NK-92 treated with Interleukin-12 subunit alpha and Interleukin-12 subunit beta, amount 100 ng/mL, for 24 hours (cell line): ENCODE results near the gene GPSM3.
"Not testable (repeated sequence)": the region's sequence is repeated elsewhere in the genome, so short reads cannot be mapped to it uniquely, and the experiment has no call there.

ENCODE experiments used
- DNase-seq: peaks from one replicate; lab custom pipeline; 2025; lab: John Stamatoyannopoulos, UW

GPSM3 gene

DNA sequence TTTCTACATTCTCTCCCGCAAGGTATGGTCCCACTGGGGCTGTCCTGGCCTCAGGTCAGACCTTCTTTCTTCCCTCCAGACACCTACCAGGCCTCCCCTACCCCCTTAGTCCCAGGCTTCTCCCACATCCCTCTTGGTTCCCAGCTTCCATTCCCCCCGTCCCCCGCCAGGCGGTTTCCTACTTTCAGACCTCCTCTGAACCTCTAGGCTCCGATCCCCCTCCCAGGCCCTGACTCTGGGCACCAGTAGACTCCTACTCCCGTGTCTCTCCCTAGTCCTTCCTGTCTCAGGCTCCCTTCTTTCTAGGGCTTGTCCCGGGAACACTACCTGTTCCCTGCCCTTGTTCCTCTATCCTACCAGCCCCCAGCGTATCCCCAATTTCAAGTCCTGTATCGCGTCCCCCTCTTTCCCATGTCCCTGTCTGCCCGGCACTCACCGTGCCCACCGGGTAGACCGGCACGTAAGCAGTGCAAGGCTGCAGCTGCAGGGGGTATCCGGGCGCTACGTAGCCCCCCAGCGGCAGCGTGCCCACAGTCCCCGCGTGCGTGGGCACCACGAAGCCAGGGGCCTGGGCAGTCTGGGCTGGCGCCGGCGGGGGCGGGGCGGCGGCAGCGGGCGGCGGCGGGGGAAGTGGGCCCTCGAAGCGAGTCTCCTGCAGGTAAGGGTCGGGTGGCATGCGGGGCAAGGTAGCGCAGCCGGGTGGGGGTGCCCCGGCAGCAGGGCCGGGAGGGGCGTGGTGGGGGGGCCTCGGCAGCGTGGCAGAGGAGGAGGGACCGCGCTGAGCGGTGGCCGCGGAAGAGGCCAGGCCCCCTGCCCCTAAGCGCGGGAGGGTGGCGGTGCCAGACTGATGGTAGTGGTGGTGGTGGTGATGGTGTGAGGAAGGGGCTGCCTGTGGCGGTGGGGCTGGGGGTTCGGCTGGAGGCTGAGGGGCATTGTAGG, 42.2 kb downstream of the GPSM3 start:
- no peak for DNase-seq

DNA sequence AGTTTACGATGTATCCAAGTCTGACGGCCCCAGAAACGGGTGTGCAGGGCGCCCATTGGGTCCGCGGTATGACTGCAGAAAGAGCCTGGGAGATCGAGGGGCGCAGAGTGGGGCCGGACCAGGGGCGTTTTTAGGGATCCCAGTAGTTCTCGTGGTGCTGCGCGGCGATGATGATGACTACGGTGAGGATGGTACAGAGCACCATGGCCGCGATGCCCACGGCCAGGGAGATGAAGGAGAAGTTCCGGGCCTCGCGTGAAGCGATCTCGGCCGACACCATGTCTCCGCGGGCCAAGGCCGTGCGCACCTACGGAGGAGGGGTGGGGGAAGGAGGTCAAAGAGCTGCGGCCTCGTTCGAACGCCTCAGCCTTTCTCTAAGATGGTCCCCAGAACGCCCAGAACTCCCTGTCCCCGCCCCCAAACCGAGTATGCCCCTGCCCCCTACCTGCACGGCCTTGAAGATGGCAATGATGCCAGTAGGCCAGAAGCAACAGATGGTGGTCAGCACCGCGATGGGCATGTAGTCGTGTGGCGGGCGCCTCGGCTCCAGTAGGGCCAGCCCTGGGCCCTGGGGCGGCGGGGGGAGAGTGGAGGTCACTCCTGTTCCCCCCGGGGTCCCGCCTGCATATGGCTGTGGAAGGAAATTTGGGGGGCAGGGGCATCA, 43.2 kb downstream of the GPSM3 start:
- no peak for DNase-seq

DNA sequence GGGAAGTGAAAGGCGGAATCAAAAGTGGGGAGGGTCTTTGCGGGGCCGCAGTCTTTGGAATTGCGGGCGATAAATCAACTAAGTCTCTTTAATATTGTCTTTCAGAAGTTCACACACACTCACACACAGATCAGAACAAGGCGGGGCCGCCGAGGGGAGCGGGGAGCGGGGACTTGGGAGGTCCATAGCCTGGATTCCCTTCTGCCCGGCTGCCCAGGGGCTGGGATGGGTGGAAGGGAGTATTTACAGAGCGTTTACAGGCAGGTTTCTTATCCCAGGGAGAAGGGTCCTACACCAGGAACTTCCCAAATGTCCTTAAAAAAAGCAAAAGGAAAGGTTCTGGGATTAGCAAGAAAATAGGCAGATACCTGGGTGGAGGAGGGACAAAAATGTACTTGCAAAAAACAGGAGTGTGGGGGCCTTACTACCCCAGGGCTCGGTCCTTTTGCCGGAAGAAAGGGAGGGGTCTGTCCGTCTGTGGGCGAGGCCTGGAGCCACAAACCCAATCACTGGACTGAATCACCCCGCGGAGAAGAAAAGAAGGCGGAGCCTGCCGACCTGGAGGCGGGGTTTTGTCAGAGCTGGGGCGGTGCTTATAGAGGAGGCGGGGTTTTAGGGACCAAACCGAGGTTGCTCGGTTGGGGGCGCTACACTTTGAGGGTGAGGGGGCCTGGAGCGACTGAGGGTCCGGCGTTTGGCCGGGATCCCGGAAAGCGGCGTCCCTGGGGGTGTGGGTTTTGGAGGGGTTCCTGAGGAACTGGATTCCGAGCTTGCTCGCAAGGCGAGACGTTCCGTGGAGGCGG, 44.0 kb downstream of the GPSM3 start:
- DNase-seq, result no peak

DNA sequence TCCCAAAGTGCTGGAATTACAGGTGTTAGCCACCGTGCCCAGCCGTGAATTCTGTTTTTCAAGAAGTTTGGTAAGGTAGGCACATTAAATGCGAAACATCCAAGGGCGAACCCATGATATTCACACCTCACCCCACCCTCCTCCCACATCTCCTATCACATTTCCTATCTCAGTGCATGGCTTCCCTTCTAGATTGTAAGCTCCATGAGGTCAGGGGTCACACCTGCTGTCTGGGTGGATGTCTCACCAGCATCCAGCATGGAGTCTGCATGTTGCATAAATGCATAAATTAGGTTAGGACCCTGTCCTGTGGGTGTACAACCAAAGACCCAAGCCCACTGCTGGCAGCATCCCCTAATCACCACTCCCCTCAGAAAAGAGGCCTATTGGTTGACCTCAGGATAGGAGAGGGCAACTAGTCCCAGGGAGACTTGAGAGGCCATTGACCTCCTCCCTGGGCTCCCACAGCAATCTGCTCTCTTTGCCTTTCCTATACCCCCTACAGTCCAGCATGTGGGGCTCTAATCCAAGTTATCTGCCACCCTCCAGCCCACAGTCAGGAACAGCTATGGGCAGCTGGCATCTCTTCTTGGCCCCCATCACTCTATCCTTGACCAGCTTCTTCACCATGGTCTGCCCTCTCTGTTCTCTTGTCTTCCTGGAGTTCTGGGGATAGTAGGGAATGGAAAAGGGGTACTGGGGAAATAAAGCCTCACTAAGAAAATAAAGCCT, 44.9 kb downstream of the GPSM3 start:
- DNase-seq, result no peak

DNA sequence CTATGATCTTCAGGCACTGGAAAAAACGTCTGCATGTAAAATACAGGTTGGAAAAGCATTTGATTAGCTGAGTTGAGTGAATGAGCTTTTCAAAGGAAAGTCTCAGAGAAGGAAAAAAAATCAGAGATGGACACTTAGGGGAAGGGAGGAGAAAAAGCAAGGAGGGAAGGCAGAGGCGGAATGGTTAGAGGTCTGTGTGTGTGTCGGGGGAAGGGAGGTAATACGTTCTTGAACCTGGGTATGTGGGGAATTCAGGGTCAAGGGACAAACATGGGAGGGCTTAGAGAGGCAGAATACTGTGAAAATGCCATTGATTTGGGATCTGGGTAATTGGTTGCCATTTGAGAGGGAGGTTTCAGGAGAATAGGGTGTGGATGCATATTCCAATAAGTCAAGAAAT, 45.8 kb downstream of the GPSM3 start:
- no peak for DNase-seq

DNA sequence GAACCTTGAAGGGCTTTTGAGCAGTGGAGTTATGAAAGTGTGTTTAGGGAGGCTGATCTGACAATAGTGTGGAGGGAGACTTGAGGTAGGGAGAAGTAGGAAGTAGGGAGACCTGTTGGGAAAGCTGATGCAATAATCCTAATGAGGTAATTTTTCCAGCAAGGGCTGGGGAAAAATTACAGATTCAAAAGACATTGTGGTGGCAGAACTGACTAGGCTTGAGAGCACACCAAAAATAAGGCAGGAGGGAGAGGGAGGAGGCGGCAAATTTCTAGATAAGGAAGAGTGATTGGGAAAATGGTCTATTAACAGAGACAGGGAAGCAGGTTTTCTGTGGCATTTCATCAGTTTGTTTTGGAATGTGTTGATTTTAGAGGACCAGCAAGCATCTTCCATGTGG, 46.2 kb downstream of the GPSM3 start:
- DNase-seq, result no peak

DNA sequence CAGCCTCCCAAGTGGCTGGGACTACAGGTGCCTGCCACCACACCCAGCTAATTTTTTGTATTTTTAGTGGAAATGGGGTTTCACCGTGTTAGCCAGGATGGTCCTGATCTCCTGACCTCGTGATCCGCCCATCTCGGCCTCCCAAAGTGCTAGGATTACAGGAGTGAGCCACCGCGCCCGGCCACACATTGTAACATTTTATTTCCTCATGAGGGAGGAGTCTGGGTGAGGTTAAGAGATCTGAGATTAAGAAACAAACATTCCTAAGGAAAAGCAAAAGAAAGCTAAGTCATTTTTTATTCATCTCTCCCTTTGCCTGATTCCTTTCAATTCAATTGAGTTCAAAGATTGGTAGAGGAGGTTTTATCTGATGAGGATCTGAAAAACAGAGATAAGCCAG, 48.2 kb downstream of the GPSM3 start:
- DNase-seq, result not testable (repeated sequence)
